ENCODE results near the gene ARID3A.

GRCh38 chr19:952680-953444 lies 27.0 kb downstream of the ARID3A start:
- TF ChIP-seq TAF1 (IDR thresholded peaks at IDR 0.05; ENCODE audit: low read depth, low read length) (no peak), POLR2A (IDR thresholded peaks at IDR 0.05; ENCODE audit: low read depth, low read length) (no peak), POLR2AphosphoS5 (IDR thresholded peaks at IDR 0.05; ENCODE audit: low read depth, low read length) (no peak), SPI1 (IDR thresholded peaks at IDR 0.05; ENCODE audit: low read depth, low read length) (no peak), PAX5 (IDR thresholded peaks at IDR 0.05; ENCODE audit: insufficient read depth, low read length, severe bottlenecking) (no peak), POU2F2 (IDR thresholded peaks at IDR 0.05; ENCODE audit: low read depth, low read length) (no peak)
